HepG2 (cell line): Measurements from ENCODE around the gene GLDN. TPM values are rescaled to one million over a fixed set of nuclear protein-coding genes. Genes with fewer than 3 reads are reported as not detected.

Experiments used
- GABPB1 ChIP-seq: IDR thresholded peaks from 2 replicates; pipeline ENCODE4 v1.6.1; 2016; ENCODE audit warnings: mild to moderate bottlenecking, missing genetic modification reagents, moderate library complexity, missing compliant biosample characterization
- GLI4 ChIP-seq: sonication (generic); formaldehyde crosslinking; IDR thresholded peaks from 2 replicates; pipeline ENCODE4 v1.5.1; 2020; ENCODE audit warnings: missing genetic modification reagents, mild to moderate bottlenecking, moderate library complexity, borderline replicate concordance
- KDM5B ChIP-seq: sonication (generic); formaldehyde crosslinking; IDR thresholded peaks from 2 replicates; pipeline ENCODE4 v1.4.0; 2020; ENCODE audit warnings: missing genetic modification reagents, mild to moderate bottlenecking, borderline replicate concordance
- NFKB2 ChIP-seq: sonication (generic); formaldehyde crosslinking; IDR thresholded peaks from 2 replicates; pipeline ENCODE4 v1.4.0; 2020; ENCODE audit warnings: missing genetic modification reagents, borderline replicate concordance
- NR1H2 ChIP-seq: sonication (generic); formaldehyde crosslinking; IDR thresholded peaks from 2 replicates; pipeline ENCODE4 v1.8.1; 2022; ENCODE audit warnings: low read depth, missing genetic modification reagents, borderline replicate concordance
- NR2F6 ChIP-seq, 2 experiments: IDR thresholded peaks; 2 replicates each; pipeline ENCODE4 v1.6.1; 2016; ENCODE audit warnings: antibody characterized with exemption in 1 of 2, mild to moderate bottlenecking in 1 of 2
- PCBP1 ChIP-seq: fragments of 200-400 bp; formaldehyde crosslinking; IDR thresholded peaks from 2 replicates; pipeline ENCODE4 v1.6.1; 2017; ENCODE audit warnings: mild to moderate bottlenecking, low read depth, low read length, borderline replicate concordance
- POLR2G ChIP-seq: fragments of 200-400 bp; formaldehyde crosslinking; IDR thresholded peaks from 2 replicates; pipeline ENCODE4 v1.6.1; 2018; ENCODE audit warnings: mild to moderate bottlenecking, low read depth, low read length, moderate library complexity
- SALL1 ChIP-seq: sonication (generic); formaldehyde crosslinking; IDR thresholded peaks from 2 replicates; pipeline ENCODE4 v1.8.0; 2022; ENCODE audit warnings: mild to moderate bottlenecking, missing genetic modification reagents
- ZNF10 ChIP-seq: sonication (generic); formaldehyde crosslinking; IDR thresholded peaks from 2 replicates; pipeline ENCODE4 v1.4.0; 2020; ENCODE audit warnings: mild to moderate bottlenecking, low read depth, missing genetic modification reagents, borderline replicate concordance
- ZNF572 ChIP-seq: sonication (generic); formaldehyde crosslinking; IDR thresholded peaks from 2 replicates; pipeline ENCODE4 v1.5.1; 2020; ENCODE audit warnings: mild to moderate bottlenecking, missing genetic modification reagents
- ZNF747 ChIP-seq: sonication (generic); formaldehyde crosslinking; IDR thresholded peaks from 2 replicates; pipeline ENCODE4 v1.8.1; 2023; ENCODE audit warnings: missing genetic modification reagents, mild to moderate bottlenecking, borderline replicate concordance
- polyA plus RNA-seq, 8 experiments: library from polyadenylated mRNA; depleted of rRNA in 3 of 8; stranded (reverse) in 7 of 8; unstranded in 1 of 8; fragments of >200 nt; fragmentation: Illumina TruSeq in 4 of 8; extraction: Trizol in 4 of 8; gene quantifications; 2 replicates each; pipeline versions ENCODE4 v1.2.1 to v1.2.3, GENCODE V29; 2011 to 2016; ENCODE audit warnings: low read depth in 4 of 8, missing spikeins in 1 of 8, mixed read lengths in 1 of 8; ENCODE audit not compliant: insufficient read depth in 1 of 8
- total RNA-seq, 5 experiments: library from RNA; depleted of rRNA; stranded (reverse); fragments of >200 nt; fragmentation: Illumina TruSeq; extraction: Trizol; gene quantifications; 2 replicates each; pipeline ENCODE4 v1.2.3, GENCODE V29; 2016; ENCODE audit warnings: low read depth in 1 of 5
- TF ChIP-seq, protein P1 (sequence below): sonication (generic); formaldehyde crosslinking; IDR thresholded peaks from 2 replicates; pipeline ENCODE4 v1.4.0; 2020; ENCODE audit warnings: mild to moderate bottlenecking, missing genetic modification reagents
- TF ChIP-seq, protein P2 (sequence below): sonication (generic); formaldehyde crosslinking; IDR thresholded peaks from 2 replicates; pipeline ENCODE4 v1.4.0; 2020; ENCODE audit warnings: low read depth, missing genetic modification reagents
- TF ChIP-seq, protein P3 (sequence below): sonication (generic); formaldehyde crosslinking; IDR thresholded peaks from 2 replicates; pipeline ENCODE4 v1.5.0; 2020; ENCODE audit warnings: mild to moderate bottlenecking, missing genetic modification reagents, moderate library complexity
- TF ChIP-seq, protein P4 (sequence below): sonication (generic); formaldehyde crosslinking; IDR thresholded peaks from 2 replicates; pipeline ENCODE4 v1.4.0; 2020; ENCODE audit warnings: missing genetic modification reagents

Gene GLDN
- total and polyA plus RNA-seq, 2 of the 13 experiments (the other 11 are each of a cell fraction or from before 2014, with no cell fraction given): 0.86 to 1.0 TPM

DNA sequence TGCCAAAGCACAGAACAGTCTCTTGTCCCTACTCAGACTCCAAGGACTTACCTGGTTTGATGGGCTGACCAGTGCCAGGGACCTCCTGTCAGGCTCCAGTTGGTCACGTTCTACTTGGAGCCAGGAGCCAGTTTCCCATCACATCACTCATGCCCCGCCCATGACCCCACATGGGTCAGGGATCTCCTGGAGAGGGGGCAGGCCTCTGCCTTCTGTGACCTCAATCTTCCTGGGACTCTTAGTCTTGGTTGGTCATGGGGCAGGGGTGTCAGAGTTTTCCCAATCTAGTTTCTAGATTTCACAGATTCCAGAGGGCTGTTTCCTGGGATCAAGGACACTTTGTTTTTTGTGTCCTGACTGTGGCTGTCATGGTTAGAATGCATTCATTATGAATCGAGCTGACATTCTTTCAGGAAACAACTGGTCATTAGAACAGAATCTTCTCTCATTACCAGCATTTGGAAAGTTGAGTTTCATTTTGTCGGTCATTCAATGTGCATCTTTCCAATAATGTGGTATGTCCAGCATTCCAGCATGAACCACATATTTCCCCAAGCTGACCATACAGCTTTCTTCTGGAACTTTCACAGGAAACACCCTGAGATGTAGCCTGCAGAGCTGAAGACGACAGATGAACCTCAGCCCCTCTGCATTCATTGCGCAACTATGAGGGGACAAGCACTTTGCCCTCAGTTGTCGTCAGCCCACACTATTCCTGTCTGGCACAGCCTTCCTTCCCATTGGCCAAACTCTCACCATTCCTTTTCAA lies 22.9 kb upstream of the GLDN start (continued):
- TF ChIP-seq, protein P1, sequence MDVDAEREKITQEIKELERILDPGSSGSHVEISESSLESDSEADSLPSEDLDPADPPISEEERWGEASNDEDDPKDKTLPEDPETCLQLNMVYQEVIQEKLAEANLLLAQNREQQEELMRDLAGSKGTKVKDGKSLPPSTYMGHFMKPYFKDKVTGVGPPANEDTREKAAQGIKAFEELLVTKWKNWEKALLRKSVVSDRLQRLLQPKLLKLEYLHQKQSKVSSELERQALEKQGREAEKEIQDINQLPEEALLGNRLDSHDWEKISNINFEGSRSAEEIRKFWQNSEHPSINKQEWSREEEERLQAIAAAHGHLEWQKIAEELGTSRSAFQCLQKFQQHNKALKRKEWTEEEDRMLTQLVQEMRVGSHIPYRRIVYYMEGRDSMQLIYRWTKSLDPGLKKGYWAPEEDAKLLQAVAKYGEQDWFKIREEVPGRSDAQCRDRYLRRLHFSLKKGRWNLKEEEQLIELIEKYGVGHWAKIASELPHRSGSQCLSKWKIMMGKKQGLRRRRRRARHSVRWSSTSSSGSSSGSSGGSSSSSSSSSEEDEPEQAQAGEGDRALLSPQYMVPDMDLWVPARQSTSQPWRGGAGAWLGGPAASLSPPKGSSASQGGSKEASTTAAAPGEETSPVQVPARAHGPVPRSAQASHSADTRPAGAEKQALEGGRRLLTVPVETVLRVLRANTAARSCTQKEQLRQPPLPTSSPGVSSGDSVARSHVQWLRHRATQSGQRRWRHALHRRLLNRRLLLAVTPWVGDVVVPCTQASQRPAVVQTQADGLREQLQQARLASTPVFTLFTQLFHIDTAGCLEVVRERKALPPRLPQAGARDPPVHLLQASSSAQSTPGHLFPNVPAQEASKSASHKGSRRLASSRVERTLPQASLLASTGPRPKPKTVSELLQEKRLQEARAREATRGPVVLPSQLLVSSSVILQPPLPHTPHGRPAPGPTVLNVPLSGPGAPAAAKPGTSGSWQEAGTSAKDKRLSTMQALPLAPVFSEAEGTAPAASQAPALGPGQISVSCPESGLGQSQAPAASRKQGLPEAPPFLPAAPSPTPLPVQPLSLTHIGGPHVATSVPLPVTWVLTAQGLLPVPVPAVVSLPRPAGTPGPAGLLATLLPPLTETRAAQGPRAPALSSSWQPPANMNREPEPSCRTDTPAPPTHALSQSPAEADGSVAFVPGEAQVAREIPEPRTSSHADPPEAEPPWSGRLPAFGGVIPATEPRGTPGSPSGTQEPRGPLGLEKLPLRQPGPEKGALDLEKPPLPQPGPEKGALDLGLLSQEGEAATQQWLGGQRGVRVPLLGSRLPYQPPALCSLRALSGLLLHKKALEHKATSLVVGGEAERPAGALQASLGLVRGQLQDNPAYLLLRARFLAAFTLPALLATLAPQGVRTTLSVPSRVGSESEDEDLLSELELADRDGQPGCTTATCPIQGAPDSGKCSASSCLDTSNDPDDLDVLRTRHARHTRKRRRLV (CRISPR knock-in tag): no peak
- TF ChIP-seq GABPB1 (CRISPR knock-in tag) (no peak; the same call in 1 of the 2 replicates), NR1H2 (CRISPR knock-in tag) (no peak), NR2F6 (IDR thresholded peaks at IDR 0.05) (peak; percentile 64), NR2F6 (CRISPR knock-in tag; IDR thresholded peaks at IDR 0.05) (peak; percentile 81), PCBP1 (no peak), NFKB2 (CRISPR knock-in tag) (no peak), ZNF10 (CRISPR knock-in tag) (no peak), GLI4 (CRISPR knock-in tag) (no peak), ZNF747 (CRISPR knock-in tag) (no peak), KDM5B (no peak), SALL1 (CRISPR knock-in tag) (peak; percentile 69), ZNF572 (no peak), POLR2G (no peak)
- TF ChIP-seq, protein P2, sequence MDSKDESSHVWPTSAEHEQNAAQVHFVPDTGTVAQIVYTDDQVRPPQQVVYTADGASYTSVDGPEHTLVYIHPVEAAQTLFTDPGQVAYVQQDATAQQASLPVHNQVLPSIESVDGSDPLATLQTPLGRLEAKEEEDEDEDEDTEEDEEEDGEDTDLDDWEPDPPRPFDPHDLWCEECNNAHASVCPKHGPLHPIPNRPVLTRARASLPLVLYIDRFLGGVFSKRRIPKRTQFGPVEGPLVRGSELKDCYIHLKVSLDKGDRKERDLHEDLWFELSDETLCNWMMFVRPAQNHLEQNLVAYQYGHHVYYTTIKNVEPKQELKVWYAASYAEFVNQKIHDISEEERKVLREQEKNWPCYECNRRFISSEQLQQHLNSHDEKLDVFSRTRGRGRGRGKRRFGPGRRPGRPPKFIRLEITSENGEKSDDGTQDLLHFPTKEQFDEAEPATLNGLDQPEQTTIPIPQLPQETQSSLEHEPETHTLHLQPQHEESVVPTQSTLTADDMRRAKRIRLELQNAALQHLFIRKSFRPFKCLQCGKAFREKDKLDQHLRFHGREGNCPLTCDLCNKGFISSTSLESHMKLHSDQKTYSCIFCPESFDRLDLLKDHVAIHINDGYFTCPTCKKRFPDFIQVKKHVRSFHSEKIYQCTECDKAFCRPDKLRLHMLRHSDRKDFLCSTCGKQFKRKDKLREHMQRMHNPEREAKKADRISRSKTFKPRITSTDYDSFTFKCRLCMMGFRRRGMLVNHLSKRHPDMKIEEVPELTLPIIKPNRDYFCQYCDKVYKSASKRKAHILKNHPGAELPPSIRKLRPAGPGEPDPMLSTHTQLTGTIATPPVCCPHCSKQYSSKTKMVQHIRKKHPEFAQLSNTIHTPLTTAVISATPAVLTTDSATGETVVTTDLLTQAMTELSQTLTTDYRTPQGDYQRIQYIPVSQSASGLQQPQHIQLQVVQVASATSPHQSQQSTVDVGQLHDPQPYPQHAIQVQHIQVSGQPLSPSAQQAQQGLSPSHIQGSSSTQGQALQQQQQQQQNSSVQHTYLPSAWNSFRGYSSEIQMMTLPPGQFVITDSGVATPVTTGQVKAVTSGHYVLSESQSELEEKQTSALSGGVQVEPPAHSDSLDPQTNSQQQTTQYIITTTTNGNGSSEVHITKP (CRISPR knock-in tag): no peak; the same call in 1 of the 2 replicates
- TF ChIP-seq, protein P3, sequence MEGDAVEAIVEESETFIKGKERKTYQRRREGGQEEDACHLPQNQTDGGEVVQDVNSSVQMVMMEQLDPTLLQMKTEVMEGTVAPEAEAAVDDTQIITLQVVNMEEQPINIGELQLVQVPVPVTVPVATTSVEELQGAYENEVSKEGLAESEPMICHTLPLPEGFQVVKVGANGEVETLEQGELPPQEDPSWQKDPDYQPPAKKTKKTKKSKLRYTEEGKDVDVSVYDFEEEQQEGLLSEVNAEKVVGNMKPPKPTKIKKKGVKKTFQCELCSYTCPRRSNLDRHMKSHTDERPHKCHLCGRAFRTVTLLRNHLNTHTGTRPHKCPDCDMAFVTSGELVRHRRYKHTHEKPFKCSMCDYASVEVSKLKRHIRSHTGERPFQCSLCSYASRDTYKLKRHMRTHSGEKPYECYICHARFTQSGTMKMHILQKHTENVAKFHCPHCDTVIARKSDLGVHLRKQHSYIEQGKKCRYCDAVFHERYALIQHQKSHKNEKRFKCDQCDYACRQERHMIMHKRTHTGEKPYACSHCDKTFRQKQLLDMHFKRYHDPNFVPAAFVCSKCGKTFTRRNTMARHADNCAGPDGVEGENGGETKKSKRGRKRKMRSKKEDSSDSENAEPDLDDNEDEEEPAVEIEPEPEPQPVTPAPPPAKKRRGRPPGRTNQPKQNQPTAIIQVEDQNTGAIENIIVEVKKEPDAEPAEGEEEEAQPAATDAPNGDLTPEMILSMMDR (CRISPR knock-in tag): no peak
- TF ChIP-seq, protein P4, sequence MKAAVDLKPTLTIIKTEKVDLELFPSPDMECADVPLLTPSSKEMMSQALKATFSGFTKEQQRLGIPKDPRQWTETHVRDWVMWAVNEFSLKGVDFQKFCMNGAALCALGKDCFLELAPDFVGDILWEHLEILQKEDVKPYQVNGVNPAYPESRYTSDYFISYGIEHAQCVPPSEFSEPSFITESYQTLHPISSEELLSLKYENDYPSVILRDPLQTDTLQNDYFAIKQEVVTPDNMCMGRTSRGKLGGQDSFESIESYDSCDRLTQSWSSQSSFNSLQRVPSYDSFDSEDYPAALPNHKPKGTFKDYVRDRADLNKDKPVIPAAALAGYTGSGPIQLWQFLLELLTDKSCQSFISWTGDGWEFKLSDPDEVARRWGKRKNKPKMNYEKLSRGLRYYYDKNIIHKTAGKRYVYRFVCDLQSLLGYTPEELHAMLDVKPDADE (CRISPR knock-in tag): no peak
